Measurements from ENCODE around the gene C1RL.
"Not testable (repeated sequence)": the region's sequence is repeated elsewhere in the genome, so short reads cannot be mapped to it uniquely, and the experiment has no call there.

C1RL gene

DNA sequence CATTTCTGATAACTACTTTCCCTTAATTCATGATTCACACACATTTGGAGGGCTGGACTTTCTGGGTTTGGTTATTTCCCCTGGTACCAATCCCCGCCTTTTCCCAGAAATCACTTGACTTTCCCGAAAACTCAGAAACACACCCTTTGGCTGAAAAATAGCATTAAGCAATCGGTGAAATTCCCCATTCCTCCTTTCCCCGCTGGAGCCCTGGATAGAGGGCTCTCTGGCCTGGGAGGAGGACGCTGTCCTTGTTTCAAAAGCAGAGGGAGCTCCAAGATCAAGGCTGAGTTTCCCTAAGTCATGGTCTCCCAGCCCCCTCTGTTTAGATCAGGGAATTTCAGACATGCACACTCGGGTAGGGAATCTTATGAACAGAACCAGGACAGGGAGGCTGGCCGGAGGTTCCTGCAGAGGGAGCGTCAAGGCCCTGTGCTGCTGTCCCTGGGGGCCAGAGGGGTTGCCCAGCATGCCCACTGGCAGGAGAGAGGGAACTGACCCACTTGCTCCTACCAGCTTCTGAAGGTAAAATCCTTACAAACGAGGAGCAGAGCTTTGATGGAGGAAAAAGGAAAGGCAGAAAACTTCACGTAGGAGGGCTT lies 48.6 kb downstream of the C1RL start, which contains the start of gene C1S:
Gene C1S (plus strand): TSS at position 366 of the 602 bp plus-strand sequence. CDS start 1,195 bp downstream, outside the sequence.
- DNase-seq, result no peak

DNA sequence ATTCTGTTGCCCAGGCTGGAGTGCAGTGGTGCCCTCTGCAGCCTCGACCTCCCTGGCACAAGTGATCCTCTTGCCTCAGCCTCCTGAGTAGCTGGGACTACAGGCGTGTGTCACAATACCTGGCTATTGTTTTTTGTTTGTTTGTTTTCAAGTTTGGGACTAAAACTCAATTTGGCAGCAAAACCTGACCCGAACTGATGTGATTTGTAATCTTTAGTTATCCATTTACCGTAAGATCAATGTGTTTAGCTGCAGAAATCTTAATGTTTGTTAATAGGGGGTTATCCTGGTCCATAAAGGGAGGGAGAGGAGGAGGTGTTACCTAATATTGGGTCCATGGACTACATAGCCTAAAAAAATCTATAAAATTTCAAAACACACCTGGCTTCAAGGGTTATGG lies 49.2 kb downstream of the C1RL start:
- no peak for DNase-seq

GRCh38 chr12:7058850-7059395 lies 50.1 kb downstream of the C1RL start:
- no peak for DNase-seq

- DNase-seq, result no peak
Measured at GRCh38 chr12:7058163-7058845, 50.7 kb downstream of the C1RL start.

DNA sequence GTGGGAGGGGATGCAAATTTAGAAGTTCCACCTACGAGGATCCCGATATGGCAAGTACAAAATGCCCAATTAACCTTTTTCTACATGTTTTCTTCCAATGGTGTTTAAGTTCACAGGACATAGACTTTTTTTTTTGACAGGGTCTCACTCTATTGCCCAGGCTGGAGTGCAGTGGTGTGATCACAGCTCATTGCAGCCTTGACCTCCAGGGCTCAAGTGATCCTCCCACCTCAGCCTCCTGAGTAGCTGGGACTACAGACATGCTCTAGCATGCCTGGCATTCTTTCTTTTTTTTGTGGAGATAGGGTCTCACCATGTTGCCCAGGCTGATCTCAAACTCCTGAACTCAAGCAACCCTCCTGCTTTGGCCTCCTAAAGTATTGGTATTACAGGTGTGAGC lies 53.3 kb downstream of the C1RL start:
- not testable (repeated sequence) for DNase-seq

DNA sequence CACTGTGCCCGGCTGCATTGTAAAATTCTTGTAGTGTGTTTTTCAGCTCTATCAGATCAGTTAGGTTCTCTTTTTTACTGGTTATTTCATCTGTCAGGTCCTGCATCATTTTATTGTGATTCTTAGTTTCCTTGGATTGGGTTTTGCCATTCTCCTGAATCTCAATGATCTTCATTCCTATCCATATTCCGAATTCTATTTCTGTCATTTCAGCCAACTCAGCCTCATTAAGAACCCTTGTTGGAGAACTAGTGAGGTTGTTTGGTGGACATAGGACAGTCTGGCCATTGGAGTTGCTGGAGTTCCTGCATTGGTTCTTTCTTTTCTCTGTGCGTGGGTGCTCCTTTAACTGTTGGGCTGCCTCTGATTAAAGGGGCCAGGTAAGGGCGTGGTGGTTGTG lies 54.1 kb downstream of the C1RL start:
- DNase-seq, result no peak

DNA sequence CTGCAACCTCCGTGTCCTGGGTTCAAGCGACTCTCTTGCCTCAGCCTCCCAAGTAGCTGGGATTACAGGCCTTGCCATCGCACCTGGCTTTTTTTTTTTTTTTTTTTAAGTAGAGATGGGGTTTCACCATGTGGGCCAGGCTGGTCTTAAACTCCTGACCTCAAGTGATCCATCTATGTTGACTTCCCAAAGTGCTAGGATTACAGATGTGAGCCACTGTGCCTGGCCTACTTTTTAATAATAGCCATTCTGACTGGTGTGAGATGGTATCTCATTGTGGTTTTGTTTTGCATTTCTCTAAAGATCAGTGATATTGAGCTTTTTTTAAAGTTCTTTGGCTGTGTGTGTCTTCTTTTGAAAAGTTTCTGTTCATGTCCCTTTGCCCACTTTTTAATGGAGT lies 59.0 kb downstream of the C1RL start:
- DNase-seq, result not testable (repeated sequence)

- DNase-seq, result not testable (repeated sequence)
Measured at GRCh38 chr12:7049445-7049951, 59.5 kb downstream of the C1RL start.

GRCh38 chr12:7047306-7047705 lies 61.7 kb downstream of the C1RL start:
- DNase-seq, result no peak

GRCh38 chr12:7046383-7047105 lies 62.5 kb downstream of the C1RL start:
- DNase-seq, result no peak

- no peak for DNase-seq
Measured at GRCh38 chr12:7045913-7046312, 63.1 kb downstream of the C1RL start.
